K562 (cell line): ENCODE results near the gene OR4D9.

Source experiments
- ATF3 ChIP-seq, 2 experiments: fragments of 450-650 bp in 1 of 2; sonication (generic) in 1 of 2; formaldehyde crosslinking in 1 of 2; IDR thresholded peaks in 1 of 2; conservative IDR thresholded peaks in 1 of 2; 2 replicates each; pipeline versions ENCODE4 v1.6.1 to v1.8.1; 2016 to 2023; ENCODE audit warnings: mild to moderate bottlenecking in 2 of 2, moderate library complexity in 2 of 2, inconsistent platforms in 1 of 2, missing genetic modification reagents in 1 of 2
- BRF2 ChIP-seq: IDR thresholded peaks from 3 replicates; pipeline ENCODE4 v1.6.1; 2011; ENCODE audit warnings: borderline replicate concordance, mild to moderate bottlenecking; ENCODE audit not compliant: insufficient read length, insufficient read depth
- CTCF ChIP-seq, 3 experiments: IDR thresholded peaks in 2 of 3; conservative IDR thresholded peaks in 1 of 3; 2 replicates each; pipeline ENCODE4 v1.5.1; 2011 to 2012; ENCODE audit warnings: low read length in 3 of 3, mild to moderate bottlenecking in 3 of 3, control low read depth in 2 of 3, improper control_type of control experiment in 1 of 3, inconsistent platforms in 1 of 3, low read depth in 1 of 3, mixed read lengths in 1 of 3, moderate library complexity in 1 of 3; ENCODE audit not compliant: insufficient read depth in 2 of 3
- DNMT1 ChIP-seq: fragments of 450-650 bp; IDR thresholded peaks from 2 replicates; pipeline ENCODE4 v1.6.1; 2016; ENCODE audit warnings: antibody characterized with exemption, mild to moderate bottlenecking
- HDAC2 ChIP-seq: fragments of 450-650 bp; IDR thresholded peaks from 2 replicates; pipeline ENCODE4 v1.6.1; 2016; ENCODE audit warnings: mild to moderate bottlenecking
- LCOR ChIP-seq: sonication (generic); formaldehyde crosslinking; IDR thresholded peaks from 2 replicates; pipeline ENCODE4 v1.8.0; 2022; ENCODE audit warnings: mild to moderate bottlenecking, missing genetic modification reagents
- SAFB ChIP-seq: fragments of 200-400 bp; formaldehyde crosslinking; IDR thresholded peaks from 2 replicates; pipeline ENCODE4 v1.6.1; 2017; ENCODE audit warnings: low read depth, low read length, borderline replicate concordance
- SIRT6 ChIP-seq: IDR thresholded peaks from one replicate; pipeline ENCODE4 v1.6.1; 2012; ENCODE audit warnings: low read depth, mild to moderate bottlenecking, control low read depth, inconsistent platforms, low read length, moderate library complexity
- U2AF1 ChIP-seq: fragments of 200-400 bp; formaldehyde crosslinking; optimal IDR thresholded peaks from 2 replicates; pipeline ENCODE3; 2017; ENCODE audit warnings: mild to moderate bottlenecking, low read depth, low read length, moderate library complexity
- ZNF143 ChIP-seq: sonication (generic); formaldehyde crosslinking; IDR thresholded peaks from 2 replicates; pipeline ENCODE4 v1.9.0; 2022; ENCODE audit warnings: mild to moderate bottlenecking, missing genetic modification reagents
- TF ChIP-seq, protein P1 (sequence below): fragments of 450-650 bp; IDR thresholded peaks from 2 replicates; pipeline ENCODE4 v1.6.1; 2016; ENCODE audit warnings: mild to moderate bottlenecking

DNA sequence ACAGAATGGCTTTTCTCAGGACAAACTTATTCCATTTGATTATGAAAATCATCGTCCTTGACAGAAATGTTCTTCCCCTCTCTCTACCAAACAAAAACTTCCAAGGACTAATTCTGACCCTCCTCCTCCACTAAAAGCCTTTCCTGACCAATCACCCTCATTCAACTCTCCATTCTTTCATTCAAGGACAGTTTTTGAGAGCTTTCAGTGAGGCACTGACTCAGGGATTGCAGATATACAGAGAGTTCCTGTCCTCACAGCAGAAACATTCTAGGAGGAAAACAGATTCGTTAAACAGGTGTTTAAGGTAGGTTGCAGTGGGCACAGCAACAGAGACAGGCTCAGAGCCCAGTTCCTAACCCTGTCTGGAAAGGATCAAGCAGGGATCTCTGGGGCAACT is 41.5 kb downstream of the OR4D9 start:
- TF ChIP-seq BRF2 (no peak), CTCF (IDR thresholded peaks at IDR 0.05 in 2 of 3, conservative IDR thresholded peaks at IDR 0.05 in 1 of 3; ENCODE audit: insufficient read depth in 2 of 3, low read depth in 1 of 3, low read length in 3 of 3) (no peak), LCOR (CRISPR knock-in tag) (no peak), ZNF143 (no peak), HDAC2 (no peak), U2AF1 (no peak), SAFB (no peak), SIRT6 (no peak), ATF3 (IDR thresholded peaks at IDR 0.05) (no peak), ATF3 (CRISPR knock-in tag; conservative IDR thresholded peaks at IDR 0.05) (no peak), DNMT1 (no peak)
- TF ChIP-seq, protein P1, sequence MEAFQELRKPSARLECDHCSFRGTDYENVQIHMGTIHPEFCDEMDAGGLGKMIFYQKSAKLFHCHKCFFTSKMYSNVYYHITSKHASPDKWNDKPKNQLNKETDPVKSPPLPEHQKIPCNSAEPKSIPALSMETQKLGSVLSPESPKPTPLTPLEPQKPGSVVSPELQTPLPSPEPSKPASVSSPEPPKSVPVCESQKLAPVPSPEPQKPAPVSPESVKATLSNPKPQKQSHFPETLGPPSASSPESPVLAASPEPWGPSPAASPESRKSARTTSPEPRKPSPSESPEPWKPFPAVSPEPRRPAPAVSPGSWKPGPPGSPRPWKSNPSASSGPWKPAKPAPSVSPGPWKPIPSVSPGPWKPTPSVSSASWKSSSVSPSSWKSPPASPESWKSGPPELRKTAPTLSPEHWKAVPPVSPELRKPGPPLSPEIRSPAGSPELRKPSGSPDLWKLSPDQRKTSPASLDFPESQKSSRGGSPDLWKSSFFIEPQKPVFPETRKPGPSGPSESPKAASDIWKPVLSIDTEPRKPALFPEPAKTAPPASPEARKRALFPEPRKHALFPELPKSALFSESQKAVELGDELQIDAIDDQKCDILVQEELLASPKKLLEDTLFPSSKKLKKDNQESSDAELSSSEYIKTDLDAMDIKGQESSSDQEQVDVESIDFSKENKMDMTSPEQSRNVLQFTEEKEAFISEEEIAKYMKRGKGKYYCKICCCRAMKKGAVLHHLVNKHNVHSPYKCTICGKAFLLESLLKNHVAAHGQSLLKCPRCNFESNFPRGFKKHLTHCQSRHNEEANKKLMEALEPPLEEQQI: no peak
